ENCODE measurements around the gene LPGAT1.

The LPGAT1 gene

GRCh38 chr1:211710566-211711314, 119.8 kb downstream of the LPGAT1 start:
- no peak for TF ChIP-seq CTCF (IDR thresholded peaks at IDR 0.05; ENCODE audit: low read depth, low read length, missing control alignments)
- H3K4me3 ChIP-seq (replicated peaks; ENCODE audit: low read depth, low read length), result no peak overlapping the region
- no peak for DNase-seq (ENCODE audit: extremely low read depth, low read depth)

- TF ChIP-seq CTCF (IDR thresholded peaks at IDR 0.05; ENCODE audit: low read depth, low read length, missing control alignments), result no peak
- H3K4me3 ChIP-seq (replicated peaks; ENCODE audit: low read depth, low read length), result no peak overlapping the region
- no peak for DNase-seq (ENCODE audit: extremely low read depth, low read depth)
Measured at GRCh38 chr1:211708926-211709325, 121.6 kb downstream of the LPGAT1 start.

GRCh38 chr1:211708006-211708405, 122.6 kb downstream of the LPGAT1 start:
- TF ChIP-seq CTCF (IDR thresholded peaks at IDR 0.05; ENCODE audit: low read depth, low read length, missing control alignments), result no peak
- H3K4me3 ChIP-seq (replicated peaks; ENCODE audit: low read depth, low read length), result no peak overlapping the region
- DNase-seq (ENCODE audit: extremely low read depth, low read depth), result no peak

GRCh38 chr1:211705467-211706091, 125.0 kb downstream of the LPGAT1 start:
- no peak overlapping the region for H3K4me3 ChIP-seq (replicated peaks; ENCODE audit: low read depth, low read length)
- DNase-seq (ENCODE audit: extremely low read depth, low read depth), result no peak
- TF ChIP-seq CTCF (IDR thresholded peaks at IDR 0.05; ENCODE audit: low read depth, low read length, missing control alignments), result no peak

- no peak for DNase-seq (ENCODE audit: extremely low read depth, low read depth)
- no peak for TF ChIP-seq CTCF (IDR thresholded peaks at IDR 0.05; ENCODE audit: low read depth, low read length, missing control alignments)
- H3K4me3 ChIP-seq (replicated peaks; ENCODE audit: low read depth, low read length), result no peak overlapping the region
Measured at GRCh38 chr1:211704543-211704942, 126.0 kb downstream of the LPGAT1 start.

GRCh38 chr1:211703812-211704537, 126.6 kb downstream of the LPGAT1 start:
- no peak for TF ChIP-seq CTCF (IDR thresholded peaks at IDR 0.05; ENCODE audit: low read depth, low read length, missing control alignments)
- no peak for DNase-seq (ENCODE audit: extremely low read depth, low read depth)
- no peak overlapping the region for H3K4me3 ChIP-seq (replicated peaks; ENCODE audit: low read depth, low read length)

All from HFF-Myc (cell line).